ENCODE measurements around the gene PPP1R2.

- TF ChIP-seq CTCF (conservative IDR thresholded peaks at IDR 0.05) (no peak), ZFX (IDR thresholded peaks at IDR 0.05) (no peak)
These were observed 3.6 kb downstream of the PPP1R2 start for GRCh38 chr3:195539479-195539878.

All from C4-2B (cell line).